ENCODE results near the gene AGPS. TPM values are rescaled to one million over a fixed set of nuclear protein-coding genes. Genes with fewer than 3 reads are reported as not detected.

The AGPS gene
- total RNA-seq, 2 donors from 2014 or later = 17.5 to 21.7 TPM

GRCh38 chr2:177433402-177433801, 40.8 kb downstream of the AGPS start:
- peaks cover 0 to 3% of the 10 kb centered on the region in 2 donors for H3K4me1 ChIP-seq (ENCODE audit: control insufficient read depth in 1 of 2, low read depth in 2 of 2)
- H3K27me3 ChIP-seq (replicated peaks; ENCODE audit: insufficient read depth) = no peaks in the 10 kb centered on the region
- H3K27ac ChIP-seq = no peak overlapping the region
- no peak for TF ChIP-seq CTCF (IDR thresholded peaks at IDR 0.05)
- no peak for DNase-seq (ENCODE audit: low spot score)
- H3K9me3 ChIP-seq = peaks cover 24% of the 10 kb centered on the region
- no peak overlapping the region for H3K4me3 ChIP-seq
- H3K36me3 ChIP-seq = no peaks in the 10 kb centered on the region
- ATAC-seq (ENCODE audit: insufficient number of reproducible peaks, low FRiP score, low read depth) = no peak

GRCh38 chr2:177434475-177434874, 41.9 kb downstream of the AGPS start:
- ATAC-seq (ENCODE audit: insufficient number of reproducible peaks, low FRiP score, low read depth) = no peak
- peaks cover 6% of the 10 kb centered on the region for H3K36me3 ChIP-seq

GRCh38 chr2:177445200-177445599, 52.6 kb downstream of the AGPS start:
- no peaks in the 10 kb centered on the region for H3K27me3 ChIP-seq (replicated peaks; ENCODE audit: insufficient read depth)
- DNase-seq (ENCODE audit: low spot score) (no peak), ATAC-seq (ENCODE audit: insufficient number of reproducible peaks, low FRiP score, low read depth) (no peak)
- H3K36me3 ChIP-seq = peaks cover 13% of the 10 kb centered on the region
- H3K4me3 ChIP-seq = no peak overlapping the region
- TF ChIP-seq CTCF (IDR thresholded peaks at IDR 0.05) = no peak
- no peaks in the 10 kb centered on the region for H3K4me1 ChIP-seq (ENCODE audit: control insufficient read depth in 1 of 2, low read depth in 2 of 2)
- no peaks in the 10 kb centered on the region for H3K9me3 ChIP-seq
- no peak overlapping the region for H3K27ac ChIP-seq

More at GRCh38 chr2:177434475-177434874, 41.9 kb downstream of the AGPS start:
- Histone ChIP-seq H3K27me3 (replicated peaks; ENCODE audit: insufficient read depth) (no peaks in the 10 kb centered on the region), H3K4me1 (ENCODE audit: control insufficient read depth in 1 of 2, low read depth in 2 of 2) (peaks cover 0 to 3% of the 10 kb centered on the region in 2 donors), H3K4me3 (no peak overlapping the region), H3K27ac (no peak overlapping the region), H3K9me3 (peaks cover 24% of the 10 kb centered on the region)
- DNase-seq (ENCODE audit: low spot score) = no peak
- no peak for TF ChIP-seq CTCF (IDR thresholded peaks at IDR 0.05)

- no peak for ATAC-seq (ENCODE audit: insufficient number of reproducible peaks, low FRiP score, low read depth)
Observed at GRCh38 chr2:177448031-177448430, 55.5 kb downstream of the AGPS start.

GRCh38 chr2:177449159-177449558, 56.6 kb downstream of the AGPS start:
- ATAC-seq (ENCODE audit: insufficient number of reproducible peaks, low FRiP score, low read depth) (no peak), DNase-seq (ENCODE audit: low spot score) (no peak)
- no peak for TF ChIP-seq CTCF (IDR thresholded peaks at IDR 0.05)
- Histone ChIP-seq H3K27ac (no peak overlapping the region), H3K9me3 (no peaks in the 10 kb centered on the region), H3K4me3 (no peak overlapping the region), H3K4me1 (ENCODE audit: control insufficient read depth in 1 of 2, low read depth in 2 of 2) (no peaks in the 10 kb centered on the region), H3K36me3 (peaks cover 13% of the 10 kb centered on the region), H3K27me3 (replicated peaks; ENCODE audit: insufficient read depth) (no peaks in the 10 kb centered on the region)

More at GRCh38 chr2:177448031-177448430, 55.5 kb downstream of the AGPS start:
- H3K27ac ChIP-seq = no peak overlapping the region
- H3K36me3 ChIP-seq = peaks cover 13% of the 10 kb centered on the region
- DNase-seq (ENCODE audit: low spot score) = no peak
- no peaks in the 10 kb centered on the region for H3K9me3 ChIP-seq
- no peak overlapping the region for H3K4me3 ChIP-seq
- no peaks in the 10 kb centered on the region for H3K4me1 ChIP-seq (ENCODE audit: control insufficient read depth in 1 of 2, low read depth in 2 of 2)
- no peak for TF ChIP-seq CTCF (IDR thresholded peaks at IDR 0.05)
- H3K27me3 ChIP-seq (replicated peaks; ENCODE audit: insufficient read depth) = no peaks in the 10 kb centered on the region
